PC-9 (cell line): ENCODE results near the gene USP7. TPM values are rescaled to one million over a fixed set of nuclear protein-coding genes. Genes with fewer than 3 reads are reported as not detected.

Experiments used
- BruUV-seq: library from RNA; stranded (reverse); fragments of 400-500 nt; replicated peaks from 2 replicates; lab custom pipeline; 2021; lab: Mats Ljungman, UMichigan
- CTCF ChIA-PET: fragments of 300-600 bp; sonication (Branson Sonifier 250); formaldehyde crosslinking; loops from one replicate; lab custom pipeline; 2022; ENCODE audit warnings: antibody characterized with exemption; lab: Charles Lee
- POLR2A ChIA-PET: fragments of 300-600 bp; sonication (Branson Sonifier 250); formaldehyde crosslinking; loops from one replicate; lab custom pipeline; 2022; ENCODE audit warnings: antibody characterized with exemption; ENCODE audit not compliant: unreplicated experiment; lab: Charles Lee
- DNase-seq, 2 experiments: peaks; one replicate each; pipeline versions ENCODE4 v3.0.0 to v3.0.0-alpha.2; 2015 to 2022; ENCODE audit warnings: mixed read lengths in 1 of 2
- H2AFZ ChIP-seq: fragments of 200-600 bp; sonication (generic); 2 replicates; pipeline ENCODE4 v1.8.1; 2017; ENCODE audit warnings: antibody characterized with exemption
- H3F3A ChIP-seq: fragments of 200-600 bp; sonication (generic); 2 replicates; pipeline ENCODE4 v1.8.1; 2017; ENCODE audit warnings: antibody characterized with exemption, mild to moderate bottlenecking, low read depth; ENCODE audit not compliant: insufficient read depth
- H3K27ac ChIP-seq: fragments of 200-600 bp; sonication (generic); 2 replicates; pipeline ENCODE4 v1.6.1; 2016; ENCODE audit warnings: mixed run types
- H3K27me3 ChIP-seq: fragments of 200-600 bp; sonication (generic); 2 replicates; pipeline ENCODE4 v1.6.1; 2016; ENCODE audit warnings: low read depth, mixed run types; ENCODE audit not compliant: insufficient read depth
- H3K36me3 ChIP-seq: fragments of 200-600 bp; sonication (generic); 2 replicates; pipeline ENCODE4 v1.6.1; 2016; ENCODE audit warnings: low read depth, mixed run types
- H3K4me1 ChIP-seq: fragments of 200-600 bp; sonication (generic); replicated peaks from 2 replicates; pipeline ENCODE4 v1.6.1; 2016; ENCODE audit warnings: mixed run types; ENCODE audit not compliant: insufficient read depth
- H3K4me2 ChIP-seq: fragments of 200-600 bp; sonication (generic); 2 replicates; pipeline ENCODE4 v1.6.1; 2017; ENCODE audit warnings: mixed run types
- H3K4me3 ChIP-seq: fragments of 200-600 bp; sonication (generic); 2 replicates; pipeline ENCODE4 v1.6.1; 2016; ENCODE audit warnings: mixed run types
- H3K79me2 ChIP-seq: fragments of 200-600 bp; sonication (generic); 2 replicates; pipeline ENCODE4 v1.6.1; 2017; ENCODE audit warnings: low read depth, mixed run types
- H3K9me2 ChIP-seq: fragments of 200-600 bp; sonication (generic); 2 replicates; pipeline ENCODE4 v1.8.1; 2017; ENCODE audit warnings: mild to moderate bottlenecking; ENCODE audit not compliant: insufficient read depth
- H3K9me3 ChIP-seq: fragments of 200-600 bp; sonication (generic); 2 replicates; pipeline ENCODE4 v1.8.1; 2016; ENCODE audit warnings: low read depth; ENCODE audit not compliant: insufficient read depth
- H4K20me1 ChIP-seq: fragments of 200-600 bp; sonication (generic); 2 replicates; pipeline ENCODE4 v1.8.1; 2017; ENCODE audit not compliant: insufficient read depth
- CTCF ChIP-seq: fragments of 200-600 bp; sonication (generic); conservative IDR thresholded peaks from 2 replicates; pipeline ENCODE4 v1.6.1; 2017; ENCODE audit warnings: mixed run types, antibody characterized with exemption, mild to moderate bottlenecking, moderate library complexity
- EZH2 ChIP-seq: fragments of 200-600 bp; sonication (generic); IDR thresholded peaks from 2 replicates; pipeline ENCODE4 v1.8.0; 2017; ENCODE audit warnings: antibody characterized with exemption, low read depth
- intact Hi-C: fragments of 100-400 bp; cut with micrococcal nuclease; formaldehyde crosslinking; loops from one replicate; pipeline ENCODE4 v1.10.0; 2022; ENCODE audit not compliant: unreplicated experiment
- total RNA-seq: library from RNA; stranded (reverse); gene quantifications from 2 replicates; pipeline ENCODE4 v1.2.3, GENCODE V29; 2021

The USP7 gene
- total RNA-seq, 1 experiment from 2014 or later, result 167 TPM

- no TSS peak for BruUV-seq
- H3K27ac ChIP-seq, result no peak overlapping the region
- no peaks in the 10 kb centered on the region for H3K9me3 ChIP-seq
- peaks cover 40% of the 10 kb centered on the region; the same call in 1 of the 2 replicates for H3F3A ChIP-seq
- H3K27me3 ChIP-seq, result no peaks in the 10 kb centered on the region
- H3K4me2 ChIP-seq, result no peak overlapping the region
- H3K79me2 ChIP-seq, result peaks cover 20% of the 10 kb centered on the region
- ChIA-PET POLR2A (no interaction called here), CTCF (no interaction called here)
- intact Hi-C loops, result no loop called here
- H4K20me1 ChIP-seq, result peaks cover 6% of the 10 kb centered on the region; the same call in 1 of the 2 replicates
- DNase-seq, result no peak
- TF ChIP-seq CTCF (no peak), EZH2 (no peak)
- H3K36me3 ChIP-seq, result peaks cover 57% of the 10 kb centered on the region
- H3K9me2 ChIP-seq, result no peaks in the 10 kb centered on the region
- no peak overlapping the region for H3K4me3 ChIP-seq
- no peak overlapping the region for H2AFZ ChIP-seq
- H3K4me1 ChIP-seq, result peaks cover 8% of the 10 kb centered on the region
Measured at GRCh38 chr16:8904018-8904430, 59.7 kb downstream of the USP7 start.

DNA sequence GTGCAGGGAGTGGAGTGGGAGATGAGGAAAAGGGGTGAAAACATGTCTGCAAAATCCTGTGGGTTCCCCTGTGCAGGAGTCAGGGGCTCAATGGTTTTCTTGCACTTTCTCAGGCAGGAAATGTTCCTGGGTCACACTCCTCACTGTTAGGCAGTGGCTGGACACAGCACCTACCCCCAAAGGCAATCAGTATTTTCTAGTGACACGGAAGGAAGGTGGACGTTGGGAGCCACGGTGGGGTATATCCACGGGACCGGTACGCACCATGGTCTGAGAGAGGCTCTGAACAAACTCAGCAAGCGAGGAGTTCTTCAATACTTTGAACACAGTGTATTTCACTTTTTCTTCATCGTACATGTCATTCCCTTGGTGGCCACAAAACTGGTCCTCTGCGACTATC lies 60.7 kb downstream of the USP7 start:
- H3K4me1 ChIP-seq, result no peaks in the 10 kb centered on the region
- H3K36me3 ChIP-seq, result peaks cover 55% of the 10 kb centered on the region
- ChIA-PET POLR2A (no interaction called here), CTCF (no interaction called here)
- no peaks in the 10 kb centered on the region for H3K9me2 ChIP-seq
- H3K4me2 ChIP-seq, result no peak overlapping the region
- H3K27ac ChIP-seq, result no peak overlapping the region
- peaks cover 32% of the 10 kb centered on the region; the same call in 1 of the 2 replicates for H3F3A ChIP-seq
- H2AFZ ChIP-seq, result no peak overlapping the region
- peaks cover 11% of the 10 kb centered on the region; the same call in 1 of the 2 replicates for H4K20me1 ChIP-seq
- no peak for TF ChIP-seq EZH2
- no peaks in the 10 kb centered on the region for H3K9me3 ChIP-seq
- BruUV-seq, result no TSS peak
- H3K79me2 ChIP-seq, result peaks cover 10% of the 10 kb centered on the region; the same call in 1 of the 2 replicates
- intact Hi-C loops, result no loop called here
- no peaks in the 10 kb centered on the region for H3K27me3 ChIP-seq
- DNase-seq, result no peak
- no peak overlapping the region for H3K4me3 ChIP-seq

- Histone ChIP-seq H3K27me3 (no peaks in the 10 kb centered on the region), H3K4me1 (no peaks in the 10 kb centered on the region), H3F3A (peaks cover 29% of the 10 kb centered on the region; the same call in 1 of the 2 replicates), H3K9me2 (no peaks in the 10 kb centered on the region), H3K27ac (no peak overlapping the region), H3K79me2 (no peaks in the 10 kb centered on the region), H2AFZ (no peak overlapping the region), H3K9me3 (no peaks in the 10 kb centered on the region), H3K36me3 (peaks cover 48% of the 10 kb centered on the region), H3K4me3 (no peak overlapping the region), H3K4me2 (no peak overlapping the region), H4K20me1 (peaks cover 11% of the 10 kb centered on the region; the same call in 1 of the 2 replicates)
- ChIA-PET POLR2A (no interaction called here), CTCF (interaction anchor here (0.7 kb wide), 1 partner anchor 127 kb away, joined by 3 read pairs; no protein-coding TSS in a partner anchor)
- TF ChIP-seq EZH2 (no peak), CTCF (no peak)
- no TSS peak for BruUV-seq
- intact Hi-C loops, result no loop called here
- no peak for DNase-seq
Measured at GRCh38 chr16:8901320-8901861, 62.3 kb downstream of the USP7 start.
